HCT116 (cell line): ENCODE data around the gene GMDS. TPM values are rescaled to one million over a fixed set of nuclear protein-coding genes. Genes with fewer than 3 reads are reported as not detected.

Experiments
- ATAC-seq: fragments of 200-7000 bp; cut with Tn5 transposase; 2 replicates; pipeline ENCODE4 v1.9.1; 2020; ENCODE audit warnings: mild to moderate bottlenecking, moderate library complexity
- BruUV-seq: library from RNA; stranded (reverse); fragments of 400-500 nt; replicated peaks from 2 replicates; lab custom pipeline; 2021; lab: Mats Ljungman, UMichigan
- CTCF ChIA-PET: fragments of 300-600 bp; sonication (Branson Sonifier 250); formaldehyde crosslinking; loops from one replicate; lab custom pipeline; 2021; ENCODE audit warnings: antibody characterized with exemption; lab: Charles Lee
- POLR2A ChIA-PET: fragments of 300-600, 350-600 bp; sonication (Branson Sonifier 250); formaldehyde crosslinking; loops from one replicate; lab custom pipeline; 2021; ENCODE audit warnings: antibody characterized with exemption; lab: Charles Lee
- RAD21 ChIA-PET, 2 experiments: fragments of 300-600 bp; sonication (Branson Sonifier 250); formaldehyde crosslinking; loops; one replicate each; lab custom pipeline; 2023; ENCODE audit warnings: low total read pairs in 2 of 2; ENCODE audit not compliant: uncharacterized antibody in 2 of 2, unreplicated experiment in 2 of 2, low non-redundant PET in 1 of 2; lab: Charles Lee
- DNase-seq: peaks from one replicate; pipeline ENCODE4 v3.0.0-alpha.2; 2010; ENCODE audit warnings: low read depth, low spot score
- H2AFZ ChIP-seq: fragments of 200-600 bp; shearing (Covaris generic), sonication (generic); 2 replicates; pipeline ENCODE4 v1.6.1; 2017; ENCODE audit warnings: low read depth, mixed run types, mixed read lengths, antibody characterized with exemption, low read length; ENCODE audit not compliant: poor library complexity, severe bottlenecking
- H3K27ac ChIP-seq: 2 replicates; pipeline ENCODE4 v1.5.1; 2012; ENCODE audit warnings: low read depth, low read length
- H3K27me3 ChIP-seq: fragments of 200-600 bp; sonication (generic); 2 replicates; pipeline ENCODE4 v1.6.1; 2016; ENCODE audit warnings: mixed run types, low read length, mixed read lengths; ENCODE audit not compliant: insufficient read depth
- H3K36me3 ChIP-seq, 2 experiments: fragments of 200-500 bp in 1 of 2; fragments of 200-600 bp in 1 of 2; sonication (Bioruptor generic) in 1 of 2; sonication (generic) in 1 of 2; 2 replicates each; pipeline versions ENCODE4 v1.5.1 to v1.6.1; 2014 to 2016; ENCODE audit warnings: low read length in 2 of 2, inconsistent platforms in 1 of 2, mixed read lengths in 1 of 2, mixed run types in 1 of 2; ENCODE audit not compliant: insufficient read depth in 2 of 2, control insufficient read depth in 1 of 2
- H3K4me1 ChIP-seq, 2 experiments: fragments of 200-600 bp in 1 of 2; sonication (generic) in 1 of 2; 2 replicates each; pipeline versions ENCODE4 v1.5.1 to v1.6.1; 2012 to 2017; ENCODE audit warnings: low read length in 2 of 2, inconsistent platforms in 1 of 2, mild to moderate bottlenecking in 1 of 2, mixed read lengths in 1 of 2, mixed run types in 1 of 2, moderate library complexity in 1 of 2; ENCODE audit not compliant: insufficient read depth in 2 of 2, control insufficient read depth in 1 of 2
- H3K4me2 ChIP-seq: fragments of 200-600 bp; sonication (generic); 2 replicates; pipeline ENCODE4 v1.6.1; 2017; ENCODE audit warnings: mixed run types, low read length, mixed read lengths
- H3K4me3 ChIP-seq, 2 experiments: fragments of 200-600 bp in 1 of 2; sonication (generic) in 1 of 2; replicated peaks in 1 of 2; 2 replicates each; pipeline ENCODE4 v1.5.1; 2011 to 2016; ENCODE audit warnings: low read length in 2 of 2, control low read depth in 1 of 2, low read depth in 1 of 2, mild to moderate bottlenecking in 1 of 2, mixed read lengths in 1 of 2, mixed run types in 1 of 2
- H3K79me2 ChIP-seq: fragments of 200-600 bp; sonication (generic); 2 replicates; pipeline ENCODE4 v1.6.1; 2017; ENCODE audit warnings: mild to moderate bottlenecking, mixed run types, low read length, moderate library complexity, mixed read lengths; ENCODE audit not compliant: insufficient read depth
- H3K9ac ChIP-seq: fragments of 200-600 bp; sonication (generic); 2 replicates; pipeline ENCODE4 v1.6.1; 2016; ENCODE audit warnings: low read length, mixed read lengths
- H3K9me2 ChIP-seq: fragments of 200-600 bp; sonication (generic), shearing (Covaris generic); 2 replicates; pipeline ENCODE4 v1.6.1; 2017; ENCODE audit warnings: mixed run types, mild to moderate bottlenecking, moderate library complexity; ENCODE audit not compliant: insufficient read depth
- H3K9me3 ChIP-seq, 2 experiments: fragments of 200-500 bp in 1 of 2; fragments of 200-600 bp in 1 of 2; sonication (Bioruptor generic) in 1 of 2; sonication (generic) in 1 of 2; 2 replicates each; pipeline ENCODE4 v1.6.1; 2014 to 2017; ENCODE audit warnings: low read length in 2 of 2, mixed read lengths in 2 of 2, inconsistent platforms in 1 of 2, low read depth in 1 of 2, mild to moderate bottlenecking in 1 of 2, mixed run types in 1 of 2, moderate library complexity in 1 of 2; ENCODE audit not compliant: control insufficient read depth in 1 of 2, insufficient read depth in 1 of 2
- H4K20me1 ChIP-seq: fragments of 200-600 bp; sonication (generic), shearing (Covaris generic); 2 replicates; pipeline ENCODE4 v1.6.1; 2017; ENCODE audit warnings: mixed run types, mild to moderate bottlenecking, moderate library complexity; ENCODE audit not compliant: insufficient read depth
- CBX3 ChIP-seq: IDR thresholded peaks from 2 replicates; pipeline ENCODE4 v1.6.1; 2012; ENCODE audit warnings: low read depth
- EGR1 ChIP-seq: IDR thresholded peaks from 2 replicates; pipeline ENCODE4 v1.6.1; 2012; ENCODE audit warnings: low read depth
- EZH2phosphoT487 ChIP-seq: fragments of 200-600 bp; IDR thresholded peaks from 2 replicates; pipeline ENCODE4 v1.6.1; 2018; ENCODE audit warnings: antibody characterized with exemption, borderline replicate concordance
- FOSL1 ChIP-seq: IDR thresholded peaks from 2 replicates; pipeline ENCODE4 v1.6.1; 2012; ENCODE audit warnings: low read depth
- JUND ChIP-seq: IDR thresholded peaks from 2 replicates; pipeline ENCODE4 v1.6.1; 2012
- POLR2AphosphoS5 ChIP-seq: IDR thresholded peaks from 2 replicates; pipeline ENCODE4 v1.6.1; 2011; ENCODE audit warnings: mild to moderate bottlenecking, low read depth, low read length, moderate library complexity
- SIN3A ChIP-seq: IDR thresholded peaks from 2 replicates; pipeline ENCODE4 v1.6.1; 2012; ENCODE audit warnings: low read depth
- SP1 ChIP-seq: IDR thresholded peaks from 2 replicates; pipeline ENCODE4 v1.6.1; 2012; ENCODE audit warnings: low read depth
- SRF ChIP-seq: IDR thresholded peaks from 2 replicates; pipeline ENCODE4 v1.6.1; 2012; ENCODE audit warnings: low read depth
- TCF7L2 ChIP-seq: IDR thresholded peaks from 2 replicates; pipeline ENCODE4 v1.7.0; 2011; ENCODE audit warnings: borderline replicate concordance, inconsistent platforms; ENCODE audit not compliant: insufficient read depth, insufficient read length; ENCODE audit errors: extremely low read depth
- ZNF274 ChIP-seq: fragments of 200-500 bp; sonication (Bioruptor generic); IDR thresholded peaks from 2 replicates; pipeline ENCODE4 v1.6.1; 2014; ENCODE audit warnings: mild to moderate bottlenecking, low read depth, low read length, inconsistent platforms
- intact Hi-C: fragments of 100-400 bp; cut with micrococcal nuclease; formaldehyde crosslinking; loops from 2 replicates; pipeline ENCODE4 v1.10.0; 2022
- total RNA-seq: library from RNA; stranded (reverse); gene quantifications from one replicate; pipeline ENCODE4 v1.2.1, GENCODE V29; 2021; ENCODE audit not compliant: unreplicated experiment
- TF ChIP-seq, protein P1 (sequence below): IDR thresholded peaks from 2 replicates; pipeline ENCODE4 v1.6.1; 2012; ENCODE audit warnings: low read depth
- TF ChIP-seq, protein P2 (sequence below): IDR thresholded peaks from 2 replicates; pipeline ENCODE4 v1.6.1; 2012
- TF ChIP-seq, protein P3 (sequence below): IDR thresholded peaks from 2 replicates; pipeline ENCODE4 v1.6.1; 2012

Gene GMDS
- total RNA-seq, 1 experiment from 2014 or later: 34.4 TPM

DNA sequence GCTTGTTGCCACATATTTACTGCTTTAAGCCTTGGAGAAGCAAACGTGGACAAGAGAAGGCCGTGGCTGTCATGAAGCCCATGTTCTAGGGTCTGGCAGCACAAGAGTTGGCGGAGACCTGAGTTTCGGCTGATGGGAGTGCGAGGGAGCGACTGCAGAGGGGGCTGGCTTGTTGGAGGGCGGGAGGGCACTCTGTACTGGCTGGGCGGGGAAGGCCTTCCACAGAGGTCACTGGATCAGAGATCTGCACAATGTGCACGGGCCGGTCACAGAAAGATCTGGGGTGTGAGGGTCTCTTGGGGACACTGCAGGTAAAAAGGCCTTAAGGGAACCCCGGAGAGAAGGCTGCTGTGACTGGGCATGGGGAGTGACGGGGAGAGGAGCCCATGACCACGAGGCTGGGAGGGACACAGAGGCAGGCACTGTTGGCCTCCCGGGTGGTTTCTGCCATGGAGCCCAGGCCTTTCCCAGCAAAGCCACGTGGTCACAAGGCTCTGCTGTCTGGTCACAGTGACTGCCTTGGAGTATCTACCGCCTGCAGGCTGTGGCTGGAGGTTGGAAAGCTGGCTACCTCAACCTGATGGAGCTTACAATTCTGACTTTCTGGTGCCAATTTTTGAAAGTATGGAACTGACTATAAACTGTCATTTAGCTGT is 611.9 kb downstream of the GMDS start:
- no peak for DNase-seq
- H3K79me2 ChIP-seq: no peaks in the 10 kb centered on the region
- no peaks in the 10 kb centered on the region for H4K20me1 ChIP-seq
- peaks cover 41 to 50% of the 10 kb centered on the region in 2 experiments for H3K4me1 ChIP-seq
- H3K9me3 ChIP-seq: no peaks in the 10 kb centered on the region
- ATAC-seq: no peak
- H3K27me3 ChIP-seq: no peaks in the 10 kb centered on the region
- H3K4me2 ChIP-seq: no peak overlapping the region
- ChIA-PET CTCF (no interaction called here), RAD21 (no interaction called here), POLR2A (no interaction called here)
- no peaks in the 10 kb centered on the region for H3K9me2 ChIP-seq
- H3K9ac ChIP-seq: no peak overlapping the region
- TF ChIP-seq SIN3A: no peak
- TF ChIP-seq CBX3: no peak
- TF ChIP-seq, protein P1, sequence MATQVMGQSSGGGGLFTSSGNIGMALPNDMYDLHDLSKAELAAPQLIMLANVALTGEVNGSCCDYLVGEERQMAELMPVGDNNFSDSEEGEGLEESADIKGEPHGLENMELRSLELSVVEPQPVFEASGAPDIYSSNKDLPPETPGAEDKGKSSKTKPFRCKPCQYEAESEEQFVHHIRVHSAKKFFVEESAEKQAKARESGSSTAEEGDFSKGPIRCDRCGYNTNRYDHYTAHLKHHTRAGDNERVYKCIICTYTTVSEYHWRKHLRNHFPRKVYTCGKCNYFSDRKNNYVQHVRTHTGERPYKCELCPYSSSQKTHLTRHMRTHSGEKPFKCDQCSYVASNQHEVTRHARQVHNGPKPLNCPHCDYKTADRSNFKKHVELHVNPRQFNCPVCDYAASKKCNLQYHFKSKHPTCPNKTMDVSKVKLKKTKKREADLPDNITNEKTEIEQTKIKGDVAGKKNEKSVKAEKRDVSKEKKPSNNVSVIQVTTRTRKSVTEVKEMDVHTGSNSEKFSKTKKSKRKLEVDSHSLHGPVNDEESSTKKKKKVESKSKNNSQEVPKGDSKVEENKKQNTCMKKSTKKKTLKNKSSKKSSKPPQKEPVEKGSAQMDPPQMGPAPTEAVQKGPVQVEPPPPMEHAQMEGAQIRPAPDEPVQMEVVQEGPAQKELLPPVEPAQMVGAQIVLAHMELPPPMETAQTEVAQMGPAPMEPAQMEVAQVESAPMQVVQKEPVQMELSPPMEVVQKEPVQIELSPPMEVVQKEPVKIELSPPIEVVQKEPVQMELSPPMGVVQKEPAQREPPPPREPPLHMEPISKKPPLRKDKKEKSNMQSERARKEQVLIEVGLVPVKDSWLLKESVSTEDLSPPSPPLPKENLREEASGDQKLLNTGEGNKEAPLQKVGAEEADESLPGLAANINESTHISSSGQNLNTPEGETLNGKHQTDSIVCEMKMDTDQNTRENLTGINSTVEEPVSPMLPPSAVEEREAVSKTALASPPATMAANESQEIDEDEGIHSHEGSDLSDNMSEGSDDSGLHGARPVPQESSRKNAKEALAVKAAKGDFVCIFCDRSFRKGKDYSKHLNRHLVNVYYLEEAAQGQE: no peak
- no peak for TF ChIP-seq EGR1
- TF ChIP-seq, protein P2, sequence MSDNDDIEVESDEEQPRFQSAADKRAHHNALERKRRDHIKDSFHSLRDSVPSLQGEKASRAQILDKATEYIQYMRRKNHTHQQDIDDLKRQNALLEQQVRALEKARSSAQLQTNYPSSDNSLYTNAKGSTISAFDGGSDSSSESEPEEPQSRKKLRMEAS: no peak
- no peak for TF ChIP-seq POLR2AphosphoS5
- no peak for TF ChIP-seq JUND
- TF ChIP-seq, protein P3, sequence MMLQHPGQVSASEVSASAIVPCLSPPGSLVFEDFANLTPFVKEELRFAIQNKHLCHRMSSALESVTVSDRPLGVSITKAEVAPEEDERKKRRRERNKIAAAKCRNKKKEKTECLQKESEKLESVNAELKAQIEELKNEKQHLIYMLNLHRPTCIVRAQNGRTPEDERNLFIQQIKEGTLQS: no peak
- no peak for TF ChIP-seq FOSL1
- no peak for TF ChIP-seq ZNF274
- TF ChIP-seq SRF: no peak
- no peak for TF ChIP-seq EZH2phosphoT487
- no peak for TF ChIP-seq TCF7L2
- TF ChIP-seq SP1: no peak
- intact Hi-C loops: no loop called here
- no TSS peak for BruUV-seq
- H2AFZ ChIP-seq: no peak overlapping the region
- H3K36me3 ChIP-seq: no peaks in the 10 kb centered on the region
- no peak overlapping the region for H3K4me3 ChIP-seq
- no peak overlapping the region; the same call in 1 of the 2 replicates for H3K27ac ChIP-seq
